HG02852 (cell line): ENCODE results near the gene SLC19A3.
"Not testable (repeated sequence)": the region's sequence is repeated elsewhere in the genome, so short reads cannot be mapped to it uniquely, and the experiment has no call there.

Source experiments
- ATAC-seq: cut with Tn5 transposase; IDR thresholded peaks from one replicate; pipeline ENCODE4 v1.9.1; 2021; ENCODE audit warnings: mild to moderate bottlenecking, moderate library complexity; ENCODE audit not compliant: unreplicated experiment

The SLC19A3 gene

GRCh38 chr2:227717687-227718567 is at the start of gene SLC19A3:
SLC19A3 (minus strand) TSS chr2:227718028; CDS start chr2:227702318, 15,710 bp downstream.
- ATAC-seq, result no peak

GRCh38 chr2:227766373-227766883 is 48.6 kb upstream of the SLC19A3 start:
- peak; percentile 93 for ATAC-seq

GRCh38 chr2:227765788-227766372 is 48.1 kb upstream of the SLC19A3 start:
- no peak for ATAC-seq

- no peak for ATAC-seq
Observed at GRCh38 chr2:227761740-227762476, 44.1 kb upstream of the SLC19A3 start.

GRCh38 chr2:227759411-227760118 is 41.7 kb upstream of the SLC19A3 start:
- ATAC-seq, result no peak

GRCh38 chr2:227756261-227756660 is 38.4 kb upstream of the SLC19A3 start:
- not testable (repeated sequence) for ATAC-seq

- no peak for ATAC-seq
Observed at GRCh38 chr2:227748079-227748478, 30.3 kb upstream of the SLC19A3 start.

GRCh38 chr2:227745594-227745993 is 27.8 kb upstream of the SLC19A3 start, which contains the start of gene SCYGR8:
SCYGR8 (plus strand) TSS chr2:227745894; CDS start chr2:227745894, 0 bp downstream.
- ATAC-seq, result no peak

- not testable (repeated sequence) for ATAC-seq
Observed at GRCh38 chr2:227740705-227741104, 22.9 kb upstream of the SLC19A3 start.

GRCh38 chr2:227739351-227739750 is 21.5 kb upstream of the SLC19A3 start:
- ATAC-seq, result no peak

- no peak for ATAC-seq
Observed at GRCh38 chr2:227728035-227728434, 10.2 kb upstream of the SLC19A3 start, which contains the start of gene SCYGR7. SCYGR7 (plus strand) TSS chr2:227728335; CDS start chr2:227728335, 0 bp downstream.

GRCh38 chr2:227724394-227725039 is 6.7 kb upstream of the SLC19A3 start, which contains the start of gene SCYGR6:
SCYGR6 (minus strand) TSS chr2:227724757; CDS start chr2:227724757, 0 bp downstream.
- no peak for ATAC-seq

- ATAC-seq, result not testable (repeated sequence)
Observed at GRCh38 chr2:227722821-227723220, 5.0 kb upstream of the SLC19A3 start.

GRCh38 chr2:227720680-227721079 is 2.9 kb upstream of the SLC19A3 start:
- no peak for ATAC-seq

- no peak for ATAC-seq
Observed at GRCh38 chr2:227719641-227720040, 1.8 kb upstream of the SLC19A3 start.

- ATAC-seq, result no peak
Observed at GRCh38 chr2:227716501-227716900, 1.3 kb downstream of the SLC19A3 start.

GRCh38 chr2:227713291-227713690 is 4.5 kb downstream of the SLC19A3 start:
- ATAC-seq, result no peak

GRCh38 chr2:227710986-227711385 is 6.8 kb downstream of the SLC19A3 start:
- ATAC-seq, result no peak

- ATAC-seq, result no peak
Observed at GRCh38 chr2:227707390-227707789, 10.4 kb downstream of the SLC19A3 start.

- no peak for ATAC-seq
Observed at GRCh38 chr2:227706859-227707258, 11.0 kb downstream of the SLC19A3 start.
